ENCODE measurements around the gene LIF.

DNA sequence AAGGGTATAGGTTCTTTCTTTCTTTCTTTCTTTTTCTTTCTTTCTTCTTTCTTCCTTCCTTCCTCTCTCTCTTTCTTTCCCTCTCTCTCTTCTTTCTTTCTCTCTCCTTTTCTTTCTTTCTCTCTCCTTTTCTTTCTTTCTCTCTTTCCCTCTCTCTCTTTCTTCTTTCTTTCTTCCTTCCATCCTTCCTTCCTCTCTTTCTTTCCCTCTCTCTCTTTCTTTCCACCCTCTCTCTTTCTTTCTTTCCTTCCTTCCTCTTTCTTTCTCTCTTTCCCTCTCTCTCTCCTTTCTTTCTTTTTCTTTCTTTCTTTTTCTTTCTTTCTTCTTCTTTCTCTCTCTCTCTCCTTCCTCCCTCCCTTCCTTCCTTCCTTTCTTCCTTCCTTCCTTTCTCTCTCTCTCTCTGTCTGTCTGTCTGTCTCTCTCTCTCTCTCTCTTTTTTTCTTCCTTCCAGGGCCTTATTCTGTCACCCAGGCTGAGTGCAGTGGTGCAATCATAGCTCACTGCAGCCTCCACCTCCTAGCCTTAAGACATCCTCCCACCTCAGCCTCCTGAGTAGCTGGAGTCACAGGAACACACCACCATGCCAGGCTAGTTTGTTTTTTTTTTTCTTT is 26.8 kb downstream of the LIF start:
- no peak for TF ChIP-seq CTCF (conservative IDR thresholded peaks at IDR 0.05; ENCODE audit: low read length)
- TF ChIP-seq EZH2phosphoT487 (IDR thresholded peaks at IDR 0.05; ENCODE audit: borderline replicate concordance), result no peak
